A673 (cell line): Measurements from ENCODE around the gene CCL1.

ENCODE experiments used
- CTCF ChIP-seq: fragments of 300-800, 200-600 bp; sonication (generic); conservative IDR thresholded peaks from 2 replicates; pipeline ENCODE4 v1.5.1; 2017; ENCODE audit warnings: low read depth, mild to moderate bottlenecking, antibody characterized with exemption, low read length, moderate library complexity, mixed read lengths
- EZH2 ChIP-seq: fragments of 200-600 bp; sonication (generic); IDR thresholded peaks from 2 replicates; pipeline ENCODE4 v1.6.1; 2017; ENCODE audit warnings: borderline replicate concordance, low read depth, mild to moderate bottlenecking, mixed read lengths, antibody characterized with exemption, low read length; ENCODE audit not compliant: poor library complexity, severe bottlenecking

GRCh38 chr17:34369571-34369970 is 6.5 kb upstream of the CCL1 start:
- TF ChIP-seq CTCF (no peak), EZH2 (no peak)
